Peyer's patch (tissue), 4 donors: ENCODE measurements around the gene FHOD3. TPM values are rescaled to one million over a fixed set of nuclear protein-coding genes. Genes with fewer than 3 reads are reported as not detected.

ENCODE experiments used
- DNase-seq, 3 donors: peaks; one replicate each; pipeline ENCODE4 v3.0.0-alpha.2; 2017 to 2019
- H3K27ac ChIP-seq, 4 donors: fragments of 200-600 bp; sonication (generic); one replicate each; pipeline ENCODE4 v1.5.1; 2016 to 2019
- H3K27me3 ChIP-seq, 2 donors: fragments of 200-600 bp; sonication (generic); one replicate each; pipeline ENCODE4 v1.5.1; 2019
- H3K36me3 ChIP-seq, 3 donors: fragments of 200-600 bp; sonication (generic); one replicate each; pipeline ENCODE4 v1.5.1; 2016 to 2019
- H3K4me1 ChIP-seq, 4 donors: fragments of 200-600 bp; sonication (generic); one replicate each; pipeline ENCODE4 v1.5.1; 2016 to 2019
- H3K4me3 ChIP-seq, 4 donors: fragments of 200-600 bp; sonication (generic); 1 replicate in 3 of 4; 2 replicates in 1 of 4; pipeline ENCODE4 v1.5.1; 2016 to 2019; ENCODE audit warnings: mild to moderate bottlenecking in 1 of 4
- H3K9me3 ChIP-seq, 4 donors: fragments of 200-600 bp; sonication (generic); one replicate each; pipeline ENCODE4 v1.5.1; 2016 to 2019; ENCODE audit warnings: mild to moderate bottlenecking in 1 of 4
- POLR2A ChIP-seq, 2 donors: fragments of 450-650 bp; IDR thresholded peaks; one replicate each; pipeline ENCODE4 v1.5.1; 2017; ENCODE audit warnings: antibody characterized with exemption in 2 of 2, mild to moderate bottlenecking in 2 of 2, moderate library complexity in 2 of 2
- total RNA-seq, 4 donors: library from RNA; depleted of rRNA; stranded (reverse); fragments of >200 nt; gene quantifications; one replicate each; pipeline ENCODE4 v1.1.0, GENCODE V29; 2016
- TF ChIP-seq, protein P1 (sequence below), 6 experiments: fragments of 450-650 bp in 4 of 6; fragments of 200-600 bp in 2 of 6; sonication (generic) in 1 of 6; IDR thresholded peaks; one replicate each; pipeline ENCODE4 v1.5.1; 2017 to 2019; ENCODE audit warnings: antibody characterized with exemption in 6 of 6, mild to moderate bottlenecking in 3 of 6, moderate library complexity in 1 of 6

Gene FHOD3
- total RNA-seq, 4 donors from 2014 or later: 0.53 to 10.7 (median 4.6) TPM

DNA sequence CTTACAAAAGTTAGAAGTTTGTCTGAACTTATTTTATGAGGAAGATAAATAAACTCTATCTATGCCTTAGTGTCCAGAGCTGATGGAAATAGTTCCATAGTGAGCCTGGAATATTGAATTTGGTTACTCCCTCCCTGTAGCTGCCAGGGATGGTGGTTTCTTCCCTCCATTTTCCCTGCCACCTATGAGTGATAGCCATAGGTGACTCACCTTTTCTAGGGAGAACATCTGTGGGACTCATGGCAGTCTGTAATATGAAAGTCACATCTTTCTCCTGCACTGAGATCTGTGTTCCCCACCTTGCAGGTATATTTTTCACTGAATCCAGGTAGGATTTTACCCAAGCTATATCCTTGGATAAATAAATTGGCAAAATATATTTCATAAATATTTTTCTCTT is 382.5 kb downstream of the FHOD3 start:
- TF ChIP-seq, protein P1, sequence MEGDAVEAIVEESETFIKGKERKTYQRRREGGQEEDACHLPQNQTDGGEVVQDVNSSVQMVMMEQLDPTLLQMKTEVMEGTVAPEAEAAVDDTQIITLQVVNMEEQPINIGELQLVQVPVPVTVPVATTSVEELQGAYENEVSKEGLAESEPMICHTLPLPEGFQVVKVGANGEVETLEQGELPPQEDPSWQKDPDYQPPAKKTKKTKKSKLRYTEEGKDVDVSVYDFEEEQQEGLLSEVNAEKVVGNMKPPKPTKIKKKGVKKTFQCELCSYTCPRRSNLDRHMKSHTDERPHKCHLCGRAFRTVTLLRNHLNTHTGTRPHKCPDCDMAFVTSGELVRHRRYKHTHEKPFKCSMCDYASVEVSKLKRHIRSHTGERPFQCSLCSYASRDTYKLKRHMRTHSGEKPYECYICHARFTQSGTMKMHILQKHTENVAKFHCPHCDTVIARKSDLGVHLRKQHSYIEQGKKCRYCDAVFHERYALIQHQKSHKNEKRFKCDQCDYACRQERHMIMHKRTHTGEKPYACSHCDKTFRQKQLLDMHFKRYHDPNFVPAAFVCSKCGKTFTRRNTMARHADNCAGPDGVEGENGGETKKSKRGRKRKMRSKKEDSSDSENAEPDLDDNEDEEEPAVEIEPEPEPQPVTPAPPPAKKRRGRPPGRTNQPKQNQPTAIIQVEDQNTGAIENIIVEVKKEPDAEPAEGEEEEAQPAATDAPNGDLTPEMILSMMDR (IDR thresholded peaks at IDR 0.05): no peak
- TF ChIP-seq POLR2A (IDR thresholded peaks at IDR 0.05): no peak
- no peak overlapping the region for H3K4me3 ChIP-seq
- no peaks in the 10 kb centered on the region for H3K36me3 ChIP-seq
- peaks cover 0 to 4% (median 0%) of the 10 kb centered on the region in 4 donors for H3K9me3 ChIP-seq
- DNase-seq: no peak
- no peaks in the 10 kb centered on the region for H3K27me3 ChIP-seq
- no peaks in the 10 kb centered on the region for H3K4me1 ChIP-seq
- no peak overlapping the region for H3K27ac ChIP-seq

DNA sequence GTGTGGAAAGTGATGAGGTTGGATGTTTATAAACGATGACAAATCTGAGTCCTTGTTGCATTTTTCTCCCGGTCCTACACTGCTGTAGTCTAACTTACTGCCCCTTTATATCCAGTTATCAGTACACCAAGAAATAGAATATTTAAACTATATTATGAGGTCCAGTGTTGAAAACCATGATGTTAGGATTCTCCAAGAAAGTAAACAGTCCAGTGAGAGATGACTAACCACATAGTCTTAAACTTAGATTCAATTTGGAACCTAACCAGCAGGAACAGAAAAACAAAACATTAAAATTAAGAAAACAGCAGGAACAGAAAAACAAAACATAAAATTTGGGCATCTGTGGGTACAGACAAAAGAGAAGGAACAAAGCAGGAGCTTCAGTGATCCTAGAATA is 388.1 kb downstream of the FHOD3 start:
- DNase-seq: no peak
- no peaks in the 10 kb centered on the region for H3K27me3 ChIP-seq

DNA sequence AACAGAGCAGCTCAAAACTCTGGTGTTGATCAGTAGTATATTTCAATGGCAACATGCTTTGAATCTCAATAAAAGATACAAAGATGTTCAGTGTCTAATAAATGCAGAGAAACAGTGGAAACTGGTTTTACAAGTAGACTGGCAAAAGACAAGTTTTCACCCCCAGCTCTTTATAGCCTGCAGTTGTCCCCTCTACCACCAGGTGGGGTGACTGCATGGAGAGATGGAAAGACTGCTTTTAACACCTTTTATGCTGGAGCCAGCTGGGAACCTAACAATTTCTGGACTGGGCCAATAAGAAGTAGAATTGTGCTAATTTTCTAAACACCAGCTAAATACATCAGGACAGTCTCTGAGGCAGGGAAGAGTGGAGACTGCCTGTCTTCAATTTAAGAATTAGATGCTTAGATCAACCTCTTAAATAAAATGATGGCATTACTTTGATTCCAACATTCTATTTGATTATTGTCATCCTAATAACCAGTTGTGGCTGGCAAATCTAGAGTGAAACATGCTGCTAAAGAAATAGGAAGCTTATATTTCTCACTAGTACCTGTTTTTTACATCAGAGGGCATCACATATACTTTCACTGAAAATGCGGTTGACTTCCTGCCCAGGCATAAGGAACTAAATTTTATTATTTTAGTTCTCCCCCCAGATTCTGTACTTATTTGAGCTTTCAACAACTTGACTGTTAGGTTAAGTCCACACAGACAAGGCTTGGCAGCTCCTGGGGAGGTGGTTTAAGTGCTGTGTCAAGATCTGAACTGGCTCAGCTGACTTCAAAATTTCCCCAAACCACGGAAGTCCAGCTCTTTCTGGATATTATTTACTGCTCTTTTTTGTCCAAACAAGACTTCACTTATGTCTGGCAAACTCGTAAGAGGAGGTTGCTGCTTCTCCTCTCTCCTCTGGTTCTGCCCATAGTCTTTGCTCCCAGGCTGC is 390.8 kb downstream of the FHOD3 start:
- H3K4me3 ChIP-seq: no peak overlapping the region
- H3K9me3 ChIP-seq: no peaks in the 10 kb centered on the region
- no peak overlapping the region for H3K27ac ChIP-seq
- H3K27me3 ChIP-seq: no peaks in the 10 kb centered on the region
- peak in 2 of 3 donors; percentile 37 to 77 for DNase-seq
- H3K4me1 ChIP-seq: no peaks in the 10 kb centered on the region
- H3K36me3 ChIP-seq: no peaks in the 10 kb centered on the region
- TF ChIP-seq, protein P1 (IDR thresholded peaks at IDR 0.05): peak; percentile 22 to 83 (median 69)
- no peak for TF ChIP-seq POLR2A (IDR thresholded peaks at IDR 0.05)

More for the DNA sequence above, 388.1 kb downstream of the FHOD3 start:
- Histone ChIP-seq H3K4me3 (no peak overlapping the region), H3K4me1 (no peaks in the 10 kb centered on the region), H3K27ac (no peak overlapping the region), H3K36me3 (no peaks in the 10 kb centered on the region), H3K9me3 (no peaks in the 10 kb centered on the region)
- TF ChIP-seq POLR2A (IDR thresholded peaks at IDR 0.05): no peak
- TF ChIP-seq, protein P1 (IDR thresholded peaks at IDR 0.05): no peak

DNA sequence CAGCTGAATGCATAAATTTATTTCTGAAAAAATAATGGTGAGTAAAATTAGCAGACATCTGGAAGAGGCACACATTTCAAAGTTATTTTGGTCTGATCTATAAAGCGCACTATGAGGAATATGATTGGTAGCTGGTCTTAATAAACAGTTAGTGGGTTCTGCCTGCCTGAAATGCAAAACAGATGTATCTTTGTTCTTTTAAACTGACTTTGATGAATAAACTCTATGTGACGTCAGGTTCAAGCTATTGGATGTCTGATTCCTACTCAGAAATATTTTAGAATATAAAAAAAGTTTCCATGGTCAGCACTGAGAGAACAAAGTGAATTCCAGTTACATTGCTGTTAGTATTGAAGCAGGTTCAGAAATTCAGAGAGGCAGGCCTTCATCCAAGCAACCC is 394.9 kb downstream of the FHOD3 start:
- Histone ChIP-seq H3K27ac (peak overlapping the region in 1 of 4 donors; percentile 26), H3K36me3 (no peaks in the 10 kb centered on the region), H3K4me3 (no peak overlapping the region), H3K27me3 (no peaks in the 10 kb centered on the region), H3K9me3 (no peaks in the 10 kb centered on the region), H3K4me1 (no peaks in the 10 kb centered on the region)
- DNase-seq: no peak
- no peak for TF ChIP-seq POLR2A (IDR thresholded peaks at IDR 0.05)
- TF ChIP-seq, protein P1 (IDR thresholded peaks at IDR 0.05): no peak

DNA sequence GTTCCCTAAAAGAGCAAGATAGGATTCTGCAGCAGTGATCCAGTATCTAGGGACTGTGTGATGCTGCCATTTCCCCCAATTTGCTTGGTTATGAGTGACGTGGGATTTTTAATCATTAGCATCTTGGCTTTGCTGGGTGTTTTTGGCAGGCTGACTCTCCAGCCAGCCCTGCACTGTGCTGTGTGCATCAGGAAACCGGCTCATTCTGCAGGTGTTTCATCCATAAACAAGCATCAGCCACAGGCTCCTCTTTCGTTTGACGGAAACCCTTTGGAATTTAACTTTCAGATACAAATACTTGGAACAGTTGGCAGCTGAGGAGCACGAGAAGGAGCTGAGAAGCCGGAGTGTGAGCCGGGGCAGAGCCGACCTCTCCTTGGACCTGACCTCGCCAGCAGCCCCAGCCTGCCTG is 395.4 kb downstream of the FHOD3 start:
- Histone ChIP-seq H3K36me3 (no peaks in the 10 kb centered on the region), H3K4me3 (no peak overlapping the region), H3K9me3 (no peaks in the 10 kb centered on the region), H3K27me3 (no peaks in the 10 kb centered on the region), H3K27ac (peak overlapping the region in 1 of 4 donors; percentile 26), H3K4me1 (no peaks in the 10 kb centered on the region)
- TF ChIP-seq, protein P1 (IDR thresholded peaks at IDR 0.05): no peak
- DNase-seq: no peak
